HG02970 (cell line): Measurements from ENCODE around the gene ASB7.
"Not testable (repeated sequence)": the region's sequence is repeated elsewhere in the genome, so short reads cannot be mapped to it uniquely, and the experiment has no call there.

Source experiments
- ATAC-seq: cut with Tn5 transposase; IDR thresholded peaks from one replicate; pipeline ENCODE4 v1.9.1; 2021; ENCODE audit warnings: mild to moderate bottlenecking, moderate library complexity, moderate number of reproducible peaks; ENCODE audit not compliant: unreplicated experiment, low FRiP score

The ASB7 gene

GRCh38 chr15:100645671-100646070 lies 43.3 kb downstream of the ASB7 start:
- ATAC-seq = no peak

DNA sequence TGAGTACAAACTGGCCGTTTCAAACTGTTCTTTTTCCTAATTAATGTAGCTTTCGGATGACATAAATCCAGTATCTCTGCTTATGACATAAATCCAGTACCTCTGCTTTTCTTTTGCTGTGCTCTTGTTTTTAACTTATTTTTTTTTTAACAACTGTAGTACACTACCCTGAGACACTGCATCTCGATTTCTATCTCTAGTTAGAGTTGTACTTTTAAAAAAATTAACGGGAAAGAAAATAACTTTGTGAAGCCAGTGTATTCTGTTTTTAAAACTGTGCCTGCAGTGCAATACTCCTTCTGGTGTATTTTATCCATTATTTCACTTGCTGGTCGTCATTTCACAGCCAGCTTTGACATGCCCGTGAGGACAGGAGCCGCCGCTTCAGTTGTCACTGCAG lies 46.6 kb downstream of the ASB7 start:
- ATAC-seq = no peak

DNA sequence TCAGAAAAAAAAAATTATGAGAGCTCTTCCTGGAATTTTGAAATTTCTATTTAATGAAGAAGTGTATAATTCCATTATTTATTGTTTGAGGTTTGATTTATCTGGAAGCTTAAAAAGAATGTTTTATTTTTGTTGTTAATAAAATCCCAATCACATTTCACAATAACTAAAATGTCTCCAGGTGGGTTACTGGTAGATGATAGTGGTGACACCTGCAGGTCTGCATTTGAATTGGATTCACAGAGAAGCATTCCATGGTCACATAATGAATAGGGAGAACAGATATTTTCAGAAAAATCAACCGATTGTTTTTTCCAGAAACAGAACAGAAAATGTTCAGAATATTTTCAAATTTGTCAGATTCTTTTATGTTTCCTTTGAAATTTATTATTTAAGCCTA lies 48.3 kb downstream of the ASB7 start:
- ATAC-seq = no peak

DNA sequence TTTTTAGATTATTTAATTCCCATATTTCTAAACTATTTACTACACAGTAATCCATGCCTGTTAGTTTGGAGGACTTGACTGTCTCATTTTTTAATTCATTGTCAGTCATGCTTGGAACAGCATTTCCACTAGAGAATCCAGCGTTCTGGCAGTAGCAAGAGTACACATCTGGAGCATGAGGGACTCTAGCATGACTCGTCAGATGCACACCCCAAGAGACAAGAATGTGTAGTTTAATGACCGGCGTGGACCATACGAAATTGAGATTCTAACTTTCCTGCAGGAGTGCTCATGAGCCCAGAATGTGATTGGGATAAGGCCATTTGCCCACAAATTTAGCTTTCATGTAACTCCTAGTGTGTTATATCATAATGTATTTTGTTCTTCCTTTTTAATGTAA lies 48.9 kb downstream of the ASB7 start:
- ATAC-seq = no peak

GRCh38 chr15:100652116-100652515 lies 49.7 kb downstream of the ASB7 start:
- ATAC-seq = no peak

DNA sequence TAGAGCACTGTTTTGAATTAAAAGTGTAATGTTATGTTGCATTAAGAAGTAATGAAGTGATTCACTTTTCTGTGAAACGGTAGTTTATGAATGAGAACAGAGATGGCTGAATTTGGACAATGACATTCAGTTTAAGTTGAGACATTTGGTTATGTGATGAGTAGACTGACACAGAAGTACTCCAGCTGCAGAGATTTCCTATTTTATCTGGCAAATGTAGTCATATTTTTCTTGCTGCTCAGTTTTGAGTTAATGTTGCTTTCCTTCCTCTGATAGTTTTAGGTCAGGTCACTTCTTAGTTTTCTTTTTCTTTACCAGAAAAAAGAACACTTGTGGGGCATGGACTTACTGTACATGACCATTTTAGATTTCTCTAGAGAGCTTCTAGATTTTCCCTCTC lies 51.2 kb downstream of the ASB7 start:
- no peak for ATAC-seq

- no peak for ATAC-seq
These were observed 56.5 kb downstream of the ASB7 start for GRCh38 chr15:100658895-100659294.

DNA sequence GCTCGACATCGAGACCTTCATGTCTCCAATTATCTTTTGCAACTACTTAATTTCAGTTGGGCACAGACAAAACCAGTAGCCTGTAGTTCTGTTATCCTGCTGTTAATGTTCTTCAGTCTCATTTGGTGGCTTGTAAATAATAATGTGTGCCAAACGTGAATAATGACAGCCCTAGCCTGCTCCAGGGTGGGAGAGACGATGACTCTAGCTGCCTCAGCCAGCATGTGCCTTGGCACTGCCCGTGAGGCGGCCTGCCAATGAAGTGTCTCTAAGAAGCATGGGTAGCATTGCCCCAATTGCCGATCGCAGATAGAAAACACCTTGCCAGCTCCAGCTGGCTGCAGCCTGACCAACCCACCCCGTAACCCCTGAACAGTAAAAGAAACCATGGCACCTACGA lies 58.8 kb downstream of the ASB7 start:
- no peak for ATAC-seq

GRCh38 chr15:100663086-100663914 lies 60.9 kb downstream of the ASB7 start:
- no peak for ATAC-seq

GRCh38 chr15:100663915-100664281 lies 61.5 kb downstream of the ASB7 start:
- no peak for ATAC-seq

DNA sequence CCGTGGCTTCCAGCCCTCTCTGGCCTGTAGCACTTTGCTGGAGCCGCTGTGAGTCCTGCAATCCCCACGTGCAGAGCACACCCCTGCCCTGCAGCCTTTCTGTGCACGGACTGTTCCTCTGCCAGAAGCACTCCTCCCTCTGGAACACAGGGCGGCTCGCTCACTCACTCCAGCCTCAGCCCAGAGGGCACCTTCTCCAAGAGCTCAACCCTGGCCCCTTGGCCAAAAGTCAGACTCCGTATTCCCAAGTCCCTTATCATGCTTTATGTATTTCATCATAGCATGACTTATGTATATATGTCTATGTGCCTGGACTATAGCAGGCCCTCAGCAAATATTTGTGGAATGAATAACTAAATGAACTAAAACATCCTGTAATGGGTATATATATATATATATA lies 63.2 kb downstream of the ASB7 start:
- no peak for ATAC-seq

GRCh38 chr15:100667405-100668347 lies 65.3 kb downstream of the ASB7 start:
- no peak for ATAC-seq

GRCh38 chr15:100668348-100668745 lies 66.0 kb downstream of the ASB7 start:
- ATAC-seq = no peak

GRCh38 chr15:100669260-100669659 lies 66.9 kb downstream of the ASB7 start:
- ATAC-seq = no peak

DNA sequence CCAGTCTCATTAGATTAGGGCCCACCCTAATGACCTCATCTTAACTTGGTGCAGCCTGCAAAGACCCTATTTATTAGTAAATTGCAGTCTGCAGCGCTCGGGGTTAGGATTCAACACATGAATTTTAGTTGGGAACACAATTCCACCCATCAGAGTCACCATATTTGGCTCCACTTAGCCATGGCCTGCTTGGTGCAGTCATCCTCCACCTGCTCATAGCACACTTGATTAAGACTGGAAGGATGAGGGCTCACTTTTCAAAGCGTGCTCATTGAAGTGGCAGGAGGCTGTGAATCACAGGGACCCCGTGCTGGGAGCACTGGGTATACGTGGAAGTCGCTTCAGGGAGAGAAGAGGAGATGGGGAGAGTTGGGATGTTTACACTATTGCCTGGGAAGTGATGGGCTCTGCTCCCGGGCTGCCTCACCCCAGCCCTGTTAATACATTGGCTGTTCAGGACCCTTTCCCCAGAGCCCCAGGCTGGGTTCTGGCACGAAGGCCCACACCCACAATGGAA lies 68.2 kb downstream of the ASB7 start:
- no peak for ATAC-seq

DNA sequence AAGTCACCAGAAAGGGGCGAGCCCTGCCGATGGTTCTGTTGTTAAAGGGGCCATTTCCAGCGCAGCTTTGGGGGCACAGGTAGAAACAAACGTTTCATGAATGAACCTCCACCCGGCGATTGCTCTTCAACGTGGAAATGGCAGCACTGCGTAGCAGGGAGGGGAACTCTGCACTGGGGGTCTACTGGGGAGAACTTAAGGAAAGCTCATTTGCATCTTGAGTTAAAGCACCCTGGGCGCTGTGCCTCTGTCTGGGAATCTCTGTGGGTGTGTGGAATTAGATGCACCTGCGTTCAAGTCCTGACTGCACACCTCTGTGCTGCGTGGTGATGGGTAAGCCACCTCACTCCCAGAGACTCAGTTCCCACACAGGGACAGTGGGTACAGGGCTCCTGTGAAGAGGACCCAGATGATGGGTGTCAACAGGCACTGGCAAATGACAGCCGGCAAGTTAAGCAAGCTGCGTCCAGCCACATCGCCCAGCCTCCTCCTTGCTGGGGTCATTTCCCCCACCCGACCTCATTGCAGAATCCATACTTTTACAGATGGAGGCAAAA lies 68.8 kb downstream of the ASB7 start:
- ATAC-seq = no peak

GRCh38 chr15:100671858-100672543 lies 69.6 kb downstream of the ASB7 start:
- no peak for ATAC-seq

GRCh38 chr15:100672959-100673358 lies 70.6 kb downstream of the ASB7 start:
- ATAC-seq = no peak

- ATAC-seq = not testable (repeated sequence)
These were observed 76.8 kb downstream of the ASB7 start for GRCh38 chr15:100679151-100679550.

DNA sequence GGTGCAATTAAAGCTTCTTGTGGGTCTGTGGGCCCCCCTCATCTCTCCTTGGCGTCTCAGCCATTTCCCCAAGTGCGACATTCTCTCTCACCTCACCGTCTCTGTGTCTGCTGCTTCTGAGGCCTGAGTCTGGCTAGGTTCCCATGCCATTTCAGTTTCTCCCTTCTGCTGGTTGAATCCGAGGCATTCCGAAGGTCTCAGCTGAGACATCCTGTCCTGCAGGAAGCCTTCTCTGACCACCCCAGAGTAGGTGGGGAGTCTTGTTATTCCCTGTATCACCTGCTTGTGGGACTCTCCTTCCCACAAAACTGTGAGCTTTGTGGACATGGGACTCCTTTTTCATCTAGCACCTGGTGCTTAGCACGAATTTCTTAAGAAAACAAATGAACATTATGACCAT lies 78.3 kb downstream of the ASB7 start:
- no peak for ATAC-seq
